ENCODE results near the gene ZDHHC21. TPM values are rescaled to one million over a fixed set of nuclear protein-coding genes. Genes with fewer than 3 reads are reported as not detected.

Gene ZDHHC21
- total RNA-seq, 1 experiment from 2014 or later, result 9.0 TPM

- H3K79me2 ChIP-seq (ENCODE audit: insufficient read depth, low read length), result no peaks in the 10 kb centered on the region
- no peak overlapping the region for H3K27ac ChIP-seq (ENCODE audit: insufficient read length, low read depth, low read length)
- Mint-ChIP-seq H3K27me3 (ENCODE audit: low read depth) (no peaks in the 10 kb centered on the region), H3K4me1 (peaks cover 0 to 2% of the 10 kb centered on the region in 2 experiments; a peak in 1 of 4 replicates), H3K36me3 (ENCODE audit: insufficient read depth in 1 of 3, low read depth in 3 of 3) (peaks cover 0 to 10% (median 0%) of the 10 kb centered on the region in 3 experiments; a peak in 2 of 7 replicates), H3K9me3 (peaks cover 7 to 8% of the 10 kb centered on the region in 2 experiments; a peak in 3 of 5 replicates), H3K4me3 (no peak overlapping the region), H3K27ac (no peak overlapping the region; a peak in 1 of 7 replicates)
- H2BK12ac ChIP-seq (ENCODE audit: insufficient read length, low read depth, low read length), result no peak overlapping the region
- H3K9me3 ChIP-seq (ENCODE audit: control insufficient read depth, low read depth, low read length), result no peaks in the 10 kb centered on the region
- H4K91ac ChIP-seq (ENCODE audit: insufficient read length, low read depth, low read length), result no peak overlapping the region
- H3K27me3 ChIP-seq (ENCODE audit: insufficient read depth, low read length), result no peaks in the 10 kb centered on the region
- no peak overlapping the region for H3K18ac ChIP-seq (ENCODE audit: insufficient read length, low read depth, low read length)
- H4K8ac ChIP-seq (replicated peaks; ENCODE audit: insufficient read length, low read depth, low read length), result no peak overlapping the region
- H3K79me1 ChIP-seq (ENCODE audit: insufficient read depth, low read depth, low read length, poor library complexity, severe bottlenecking), result no peaks in the 10 kb centered on the region
- H3K23ac ChIP-seq (ENCODE audit: insufficient read length, low read depth, low read length), result no peak overlapping the region
- H3K56ac ChIP-seq (ENCODE audit: insufficient read length, low read depth, low read length), result no peak overlapping the region
- no peaks in the 10 kb centered on the region for H3K4me1 ChIP-seq (ENCODE audit: insufficient read depth, low read length)
- no peak for DNase-seq
- no peaks in the 10 kb centered on the region for H3K23me2 ChIP-seq (ENCODE audit: insufficient read length, low read depth, low read length, poor library complexity, severe bottlenecking)
- no peak overlapping the region for H3K14ac ChIP-seq (ENCODE audit: insufficient read depth, low read length)
- WGBS (ENCODE audit: extremely low coverage, insufficient read length, low lambda C conversion rate), result no CpG with 5 or more reads among the region's 8 CpGs
- H4K5ac ChIP-seq (ENCODE audit: insufficient read length, low read depth, low read length), result no peak overlapping the region
- H4K20me1 ChIP-seq (ENCODE audit: control insufficient read depth, insufficient read depth, insufficient read length), result no peaks in the 10 kb centered on the region
- no peak overlapping the region for H3K4me2 ChIP-seq (ENCODE audit: insufficient read depth, insufficient read length, low read length)
- no peak overlapping the region for H2BK20ac ChIP-seq (ENCODE audit: low read depth, low read length, poor library complexity, severe bottlenecking)
- no peak overlapping the region for H2AK5ac ChIP-seq (ENCODE audit: insufficient read length, low read length)
- TF ChIP-seq CTCF (conservative IDR thresholded peaks at IDR 0.05), result no peak
- H2BK15ac ChIP-seq (ENCODE audit: low read depth, low read length), result no peak overlapping the region
- no peak overlapping the region for H2BK5ac ChIP-seq (ENCODE audit: insufficient read length, low read length)
- H3K9ac ChIP-seq (ENCODE audit: extremely low read depth, insufficient read length, low read length), result no peak overlapping the region
- no peak overlapping the region for H2AFZ ChIP-seq (ENCODE audit: low read length)
- H2BK120ac ChIP-seq (ENCODE audit: low read depth, low read length, poor library complexity, severe bottlenecking), result no peak overlapping the region
- no peak overlapping the region for H3K4ac ChIP-seq (ENCODE audit: low read depth, low read length)
- H3T11ph ChIP-seq (ENCODE audit: low read length), result no peak overlapping the region
Measured at GRCh38 chr9:14585730-14586473, 107.3 kb downstream of the ZDHHC21 start.
